CD4-positive, alpha-beta memory T cell (primary cell): ENCODE measurements around the gene ITGA8. TPM values are rescaled to one million over a fixed set of nuclear protein-coding genes. Genes with fewer than 3 reads are reported as not detected.

ENCODE experiments used
- CTCF ChIA-PET: fragments of 350-600 bp; sonication (Branson Sonifier 250); formaldehyde crosslinking; loops from one replicate; lab custom pipeline; 2021; ENCODE audit warnings: inconsistent platforms; ENCODE audit not compliant: partially characterized antibody; lab: Charles Lee
- POLR2A ChIA-PET: fragments of 350-600 bp; sonication (Branson Sonifier 250); formaldehyde crosslinking; loops from one replicate; lab custom pipeline; 2021; ENCODE audit not compliant: partially characterized antibody; lab: Charles Lee
- DNase-seq, 5 donors: peaks; one replicate each; pipeline versions ENCODE4 v3.0.0 to v3.0.0-alpha.2; 2020 to 2022; ENCODE audit warnings: mixed read lengths in 1 of 5
- H3K27ac ChIP-seq: one replicate; pipeline ENCODE4 v1.7.0; 2013; ENCODE audit warnings: low read depth, low read length
- H3K27me3 ChIP-seq: 2 replicates; pipeline ENCODE4 v1.7.0; 2013; ENCODE audit warnings: mild to moderate bottlenecking, low read length, moderate library complexity; ENCODE audit not compliant: insufficient read depth
- H3K36me3 ChIP-seq: 2 replicates; pipeline ENCODE4 v1.7.0; 2013; ENCODE audit warnings: mild to moderate bottlenecking, low read length, moderate library complexity; ENCODE audit not compliant: insufficient read depth
- H3K4me1 ChIP-seq: 2 replicates; pipeline ENCODE4 v1.7.0; 2013; ENCODE audit warnings: mild to moderate bottlenecking, low read length, moderate library complexity; ENCODE audit not compliant: insufficient read depth
- H3K4me3 ChIP-seq, 2 donors: one replicate each; pipeline ENCODE4 v1.7.0; 2013; ENCODE audit warnings: low read length in 2 of 2, mild to moderate bottlenecking in 1 of 2
- H3K9me3 ChIP-seq, 2 donors: one replicate each; pipeline ENCODE4 v1.7.0; 2013; ENCODE audit warnings: low read length in 2 of 2, control low read depth in 1 of 2; ENCODE audit not compliant: control insufficient read depth in 1 of 2
- H3K27ac Mint-ChIP-seq, 7 donors: one replicate each; pipeline ENCODE4 v1.8.0; 2020 to 2021; ENCODE audit warnings: mixed read lengths in 7 of 7, mild to moderate bottlenecking in 6 of 7, inconsistent platforms in 3 of 7, moderate library complexity in 3 of 7
- H3K27me3 Mint-ChIP-seq, 2 donors: one replicate each; pipeline ENCODE4 v1.8.0; 2020 to 2021; ENCODE audit warnings: mixed read lengths in 2 of 2
- H3K36me3 Mint-ChIP-seq, 2 donors: one replicate each; pipeline ENCODE4 v1.8.0; 2020 to 2021; ENCODE audit warnings: mixed read lengths in 2 of 2, inconsistent platforms in 1 of 2, mild to moderate bottlenecking in 1 of 2
- H3K4me1 Mint-ChIP-seq, 4 donors: one replicate each; pipeline ENCODE4 v1.8.0; 2020 to 2021; ENCODE audit warnings: mixed read lengths in 4 of 4, mild to moderate bottlenecking in 1 of 4
- H3K4me3 Mint-ChIP-seq, 8 donors: one replicate each; pipeline ENCODE4 v1.8.0; 2020 to 2021; ENCODE audit warnings: mixed read lengths in 8 of 8, mild to moderate bottlenecking in 7 of 8, moderate library complexity in 6 of 8, inconsistent platforms in 3 of 8
- H3K9me3 Mint-ChIP-seq, 8 donors: one replicate each; pipeline ENCODE4 v1.8.0; 2020 to 2021; ENCODE audit warnings: mixed read lengths in 8 of 8, mild to moderate bottlenecking in 5 of 8, inconsistent platforms in 3 of 8, moderate library complexity in 1 of 8
- intact Hi-C: fragments of 100-400 bp; cut with micrococcal nuclease; formaldehyde crosslinking; loops from one replicate; pipeline ENCODE4 v1.15.1; 2023
- polyA plus RNA-seq, 2 donors: library from polyadenylated mRNA; unstranded; fragments of 300-500 nt; fragmentation: Illumina TruSeq; gene quantifications; one replicate each; pipeline ENCODE4 v1.2.3, GENCODE V29; 2021
- total RNA-seq, 2 experiments: library from RNA; stranded (reverse); gene quantifications; one replicate each; pipeline ENCODE4 v1.2.3, GENCODE V29; 2021

Gene ITGA8
- total and polyA plus RNA-seq, 4 experiments from 2014 or later = not detected

GRCh38 chr10:15743443-15743842 is 23.7 kb upstream of the ITGA8 start:
- Histone ChIP-seq H3K4me1 (no peaks in the 10 kb centered on the region), H3K9me3 (no peaks in the 10 kb centered on the region), H3K4me3 (no peak overlapping the region), H3K27me3 (peaks cover 3% of the 10 kb centered on the region), H3K36me3 (no peaks in the 10 kb centered on the region), H3K27ac (no peak overlapping the region)
- H3K4me1 Mint-ChIP-seq = no peaks in the 10 kb centered on the region
- H3K36me3 Mint-ChIP-seq = no peaks in the 10 kb centered on the region
- H3K27ac Mint-ChIP-seq = no peak overlapping the region
- intact Hi-C loops = no loop called here
- peaks cover 3 to 11% of the 10 kb centered on the region in 2 donors for H3K27me3 Mint-ChIP-seq
- H3K4me3 Mint-ChIP-seq = no peak overlapping the region
- no peak for DNase-seq
- ChIA-PET POLR2A (no interaction called here), CTCF (interaction anchor here (2.0 kb wide), 1 partner anchor 10 kb away, joined by 4 read pairs; no protein-coding TSS in a partner anchor)
- peaks cover 0 to 1% (median 0%) of the 10 kb centered on the region in 8 donors for H3K9me3 Mint-ChIP-seq

- no peaks in the 10 kb centered on the region for H3K9me3 ChIP-seq
- ChIA-PET POLR2A (no interaction called here), CTCF (interaction anchor here (2.0 kb wide), 1 partner anchor 10 kb away, joined by 4 read pairs; no protein-coding TSS in a partner anchor)
- H3K4me3 ChIP-seq = no peak overlapping the region
- intact Hi-C loops = no loop called here
- Mint-ChIP-seq H3K27me3 (peaks cover 5 to 11% of the 10 kb centered on the region in 2 donors), H3K27ac (no peak overlapping the region), H3K9me3 (peaks cover 0 to 1% (median 0%) of the 10 kb centered on the region in 8 donors), H3K36me3 (no peaks in the 10 kb centered on the region), H3K4me3 (no peak overlapping the region), H3K4me1 (no peaks in the 10 kb centered on the region)
- DNase-seq = no peak
- no peaks in the 10 kb centered on the region for H3K4me1 ChIP-seq
- H3K27me3 ChIP-seq = peaks cover 3% of the 10 kb centered on the region
- H3K36me3 ChIP-seq = no peaks in the 10 kb centered on the region
- no peak overlapping the region for H3K27ac ChIP-seq
Measured at GRCh38 chr10:15742836-15743235, 23.1 kb upstream of the ITGA8 start.

- Histone ChIP-seq H3K4me1 (no peaks in the 10 kb centered on the region), H3K27ac (no peak overlapping the region), H3K4me3 (no peak overlapping the region), H3K9me3 (no peaks in the 10 kb centered on the region), H3K36me3 (no peaks in the 10 kb centered on the region), H3K27me3 (peaks cover 3% of the 10 kb centered on the region)
- ChIA-PET CTCF (interaction anchor here (2.0 kb wide), 1 partner anchor 11 kb away, joined by 4 read pairs; no protein-coding TSS in a partner anchor), POLR2A (no interaction called here)
- Mint-ChIP-seq H3K27ac (no peak overlapping the region), H3K9me3 (peaks cover 0 to 1% (median 0%) of the 10 kb centered on the region in 8 donors), H3K4me1 (no peaks in the 10 kb centered on the region), H3K27me3 (peaks cover 5 to 14% of the 10 kb centered on the region in 2 donors), H3K4me3 (no peak overlapping the region), H3K36me3 (no peaks in the 10 kb centered on the region)
- intact Hi-C loops = no loop called here
- no peak for DNase-seq
Measured at GRCh38 chr10:15742102-15742501, 22.4 kb upstream of the ITGA8 start.

- intact Hi-C loops = no loop called here
- POLR2A ChIA-PET = no interaction called here
- CTCF ChIA-PET = no interaction called here
Measured at GRCh38 chr10:15741581-15741980, 21.9 kb upstream of the ITGA8 start.

DNA sequence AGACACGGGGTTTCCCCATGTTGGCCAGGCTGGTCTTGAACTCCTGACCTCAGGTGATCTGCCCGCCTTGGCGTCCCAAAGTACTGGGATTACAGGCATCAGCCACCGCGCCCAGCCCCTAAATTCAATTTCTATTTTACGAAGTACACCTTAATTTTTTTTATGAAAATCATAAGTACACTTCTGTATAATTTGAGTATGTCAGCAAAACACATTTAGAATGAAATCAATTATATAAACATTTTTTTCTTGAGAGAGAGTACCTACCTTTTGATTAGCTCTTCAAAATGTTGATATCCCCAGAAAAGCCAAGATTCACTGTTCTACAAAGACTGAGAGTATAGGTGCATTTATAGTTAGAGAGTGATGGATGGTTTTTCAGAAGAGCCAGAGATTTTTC is 20.5 kb upstream of the ITGA8 start:
- intact Hi-C loops = no loop called here

More at GRCh38 chr10:15741581-15741980, 21.9 kb upstream of the ITGA8 start:
- Histone ChIP-seq H3K4me3 (no peak overlapping the region), H3K27ac (no peak overlapping the region), H3K4me1 (no peaks in the 10 kb centered on the region), H3K27me3 (peaks cover 3% of the 10 kb centered on the region), H3K9me3 (no peaks in the 10 kb centered on the region), H3K36me3 (no peaks in the 10 kb centered on the region)
- Mint-ChIP-seq H3K36me3 (no peaks in the 10 kb centered on the region), H3K4me1 (no peaks in the 10 kb centered on the region), H3K4me3 (no peak overlapping the region), H3K9me3 (peaks cover 0 to 1% (median 0%) of the 10 kb centered on the region in 8 donors), H3K27ac (no peak overlapping the region), H3K27me3 (peaks cover 5 to 14% of the 10 kb centered on the region in 2 donors)
- DNase-seq = no peak

GRCh38 chr10:15739254-15739970 is 19.7 kb upstream of the ITGA8 start:
- no peak for DNase-seq
- no peak overlapping the region for H3K27ac Mint-ChIP-seq
- H3K4me3 ChIP-seq = no peak overlapping the region
- H3K36me3 Mint-ChIP-seq = no peaks in the 10 kb centered on the region
- no peaks in the 10 kb centered on the region for H3K4me1 Mint-ChIP-seq
- no peak overlapping the region for H3K4me3 Mint-ChIP-seq
- H3K27me3 ChIP-seq = peaks cover 3% of the 10 kb centered on the region
- peaks cover 7 to 14% of the 10 kb centered on the region in 2 donors for H3K27me3 Mint-ChIP-seq
- no peak overlapping the region for H3K27ac ChIP-seq
- intact Hi-C loops = no loop called here
- peaks cover 0 to 3% (median 0%) of the 10 kb centered on the region in 8 donors for H3K9me3 Mint-ChIP-seq
- no peaks in the 10 kb centered on the region for H3K4me1 ChIP-seq
- no peaks in the 10 kb centered on the region for H3K9me3 ChIP-seq
- CTCF ChIA-PET = interaction anchor here (0.9 kb wide), 1 partner anchor 27 kb away, joined by 3 read pairs; no protein-coding TSS in a partner anchor
- POLR2A ChIA-PET = no interaction called here
- no peaks in the 10 kb centered on the region for H3K36me3 ChIP-seq

More for the DNA sequence above, 20.5 kb upstream of the ITGA8 start:
- Histone ChIP-seq H3K36me3 (no peaks in the 10 kb centered on the region), H3K27ac (no peak overlapping the region), H3K4me1 (no peaks in the 10 kb centered on the region), H3K4me3 (no peak overlapping the region), H3K27me3 (peaks cover 3% of the 10 kb centered on the region), H3K9me3 (no peaks in the 10 kb centered on the region)
- H3K27me3 Mint-ChIP-seq = peaks cover 7 to 20% of the 10 kb centered on the region in 2 donors
- ChIA-PET POLR2A (no interaction called here), CTCF (interaction anchor here (0.7 kb wide), 1 partner anchor 1508 kb away, joined by 4 read pairs; no protein-coding TSS in a partner anchor)
- no peak for DNase-seq
- no peaks in the 10 kb centered on the region for H3K36me3 Mint-ChIP-seq
- no peaks in the 10 kb centered on the region for H3K4me1 Mint-ChIP-seq
- H3K4me3 Mint-ChIP-seq = no peak overlapping the region
- H3K27ac Mint-ChIP-seq = no peak overlapping the region
- peaks cover 0 to 3% (median 0%) of the 10 kb centered on the region in 8 donors for H3K9me3 Mint-ChIP-seq

DNA sequence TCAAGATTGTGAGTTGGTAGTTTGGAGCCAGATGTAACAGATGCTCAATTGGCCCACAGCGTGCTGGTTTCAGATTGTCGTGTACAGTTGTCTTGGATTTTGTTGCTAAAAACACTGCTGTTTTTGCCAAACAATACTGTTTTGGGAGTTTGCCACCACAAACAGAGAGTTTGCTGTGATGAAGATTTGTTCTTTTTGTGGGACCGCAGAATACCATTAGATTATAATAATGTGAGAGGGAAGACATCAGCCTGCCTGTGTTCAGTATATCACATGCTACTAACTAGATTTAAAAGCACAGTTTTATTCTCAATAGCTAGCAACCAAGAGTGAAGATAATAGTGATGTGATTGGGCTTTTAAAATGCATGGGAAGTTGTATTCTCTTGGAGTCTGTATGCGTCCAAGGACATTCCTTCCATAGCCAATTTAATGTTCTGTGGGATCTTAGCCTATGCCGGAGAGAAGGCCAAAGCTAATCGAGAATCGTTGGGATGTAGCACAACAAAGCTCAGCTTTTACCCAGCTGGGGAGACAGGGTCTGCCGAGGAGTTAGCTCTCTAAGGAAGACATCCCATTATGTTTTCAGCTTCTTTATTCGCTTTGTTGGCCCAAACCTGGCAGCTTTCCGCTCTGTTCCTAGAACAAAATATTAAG is 18.7 kb upstream of the ITGA8 start:
- CTCF ChIA-PET = interaction anchor here (0.9 kb wide), 1 partner anchor 26 kb away, joined by 3 read pairs; no protein-coding TSS in a partner anchor
- Mint-ChIP-seq H3K4me1 (no peaks in the 10 kb centered on the region), H3K27me3 (peaks cover 7 to 15% of the 10 kb centered on the region in 2 donors)

More for the DNA sequence above, 18.7 kb upstream of the ITGA8 start:
- H3K4me1 ChIP-seq = no peaks in the 10 kb centered on the region
- Mint-ChIP-seq H3K9me3 (peaks cover 0 to 5% (median 0%) of the 10 kb centered on the region in 8 donors), H3K27ac (no peak overlapping the region), H3K4me3 (no peak overlapping the region), H3K36me3 (no peaks in the 10 kb centered on the region)
- no peak for DNase-seq
- no peaks in the 10 kb centered on the region for H3K9me3 ChIP-seq
- peaks cover 3% of the 10 kb centered on the region for H3K27me3 ChIP-seq
- no peak overlapping the region for H3K27ac ChIP-seq
- H3K4me3 ChIP-seq = no peak overlapping the region
- no peaks in the 10 kb centered on the region for H3K36me3 ChIP-seq
- POLR2A ChIA-PET = no interaction called here
- intact Hi-C loops = no loop called here
